Neuronal stem cell (in vitro differentiated cells): ENCODE results near the gene BNIP5.

Source experiments
- DNase-seq: peaks from one replicate; pipeline ENCODE4 v3.0.0-alpha.2; 2013; ENCODE audit warnings: low spot score
- H2AFZ ChIP-seq: one replicate; pipeline ENCODE4 v1.6.1; 2013; ENCODE audit warnings: mild to moderate bottlenecking, low read length, inconsistent platforms
- H2AK5ac ChIP-seq: 2 replicates; pipeline ENCODE4 v1.6.1; 2013; ENCODE audit warnings: low read depth, mild to moderate bottlenecking, inconsistent platforms, low read length, moderate library complexity, mixed read lengths
- H2BK120ac ChIP-seq: 2 replicates; pipeline ENCODE4 v1.6.1; 2013; ENCODE audit warnings: low read depth, mild to moderate bottlenecking, inconsistent platforms, low read length, moderate library complexity, mixed read lengths
- H2BK12ac ChIP-seq: one replicate; pipeline ENCODE4 v1.6.1; 2013; ENCODE audit warnings: low read length, inconsistent platforms
- H2BK15ac ChIP-seq: 2 replicates; pipeline ENCODE4 v1.6.1; 2013; ENCODE audit warnings: mild to moderate bottlenecking, low read length, inconsistent platforms, mixed read lengths
- H2BK5ac ChIP-seq: one replicate; pipeline ENCODE4 v1.6.1; 2013; ENCODE audit warnings: inconsistent platforms, mild to moderate bottlenecking, low read length, moderate library complexity
- H3K14ac ChIP-seq: one replicate; pipeline ENCODE4 v1.6.1; 2013; ENCODE audit warnings: low read length, inconsistent platforms
- H3K18ac ChIP-seq: 2 replicates; pipeline ENCODE4 v1.6.1; 2013; ENCODE audit warnings: low read length, inconsistent platforms
- H3K23ac ChIP-seq: 2 replicates; pipeline ENCODE4 v1.6.1; 2013; ENCODE audit warnings: low read depth, mild to moderate bottlenecking, mixed read lengths, low read length, inconsistent platforms; ENCODE audit not compliant: poor library complexity
- H3K27ac ChIP-seq: replicated peaks from 3 replicates; pipeline ENCODE4 v1.5.1; 2013; ENCODE audit warnings: low read length, inconsistent platforms
- H3K27me3 ChIP-seq, 3 experiments: 2 replicates each; pipeline ENCODE4 v1.6.1; 2013; ENCODE audit warnings: low read length in 3 of 3, mild to moderate bottlenecking in 2 of 3, inconsistent platforms in 1 of 3, low read depth in 1 of 3, mixed read lengths in 1 of 3, moderate library complexity in 1 of 3; ENCODE audit not compliant: control insufficient read depth in 3 of 3, insufficient read depth in 3 of 3
- H3K36me3 ChIP-seq, 2 donors: replicated peaks in 1 of 2; 2 replicates each; pipeline ENCODE4 v1.6.1; 2013; ENCODE audit warnings: low read length in 2 of 2; ENCODE audit not compliant: control insufficient read depth in 2 of 2, insufficient read depth in 2 of 2
- H3K4ac ChIP-seq: 2 replicates; pipeline ENCODE4 v1.6.1; 2013; ENCODE audit warnings: inconsistent platforms, mild to moderate bottlenecking, low read length, moderate library complexity
- H3K4me1 ChIP-seq, 2 donors: 1 replicate in 1 of 2; 2 replicates in 1 of 2; pipeline ENCODE4 v1.6.1; 2013; ENCODE audit warnings: low read length in 2 of 2, low read depth in 1 of 2; ENCODE audit not compliant: control insufficient read depth in 2 of 2, insufficient read depth in 1 of 2
- H3K4me2 ChIP-seq: one replicate; pipeline ENCODE4 v1.6.1; 2013; ENCODE audit warnings: mild to moderate bottlenecking, low read length, inconsistent platforms; ENCODE audit not compliant: insufficient read depth, poor library complexity, severe bottlenecking
- H3K4me3 ChIP-seq, 2 donors: 2 replicates each; pipeline ENCODE4 v1.5.1; 2013; ENCODE audit warnings: low read length in 2 of 2, mild to moderate bottlenecking in 2 of 2, inconsistent platforms in 1 of 2, moderate library complexity in 1 of 2
- H3K79me1 ChIP-seq: one replicate; pipeline ENCODE4 v1.6.1; 2013; ENCODE audit warnings: low read depth, mild to moderate bottlenecking, inconsistent platforms, low read length, moderate library complexity
- H3K9ac ChIP-seq: one replicate; pipeline ENCODE4 v1.6.1; 2013; ENCODE audit warnings: mild to moderate bottlenecking, low read depth, low read length, inconsistent platforms; ENCODE audit not compliant: poor library complexity
- H3K9me3 ChIP-seq, 2 donors: replicated peaks in 1 of 2; 2 replicates each; pipeline versions ENCODE3 to v1.6.1; 2013; ENCODE audit warnings: low read length in 2 of 2, mild to moderate bottlenecking in 2 of 2, inconsistent platforms in 1 of 2, low read depth in 1 of 2, mixed read lengths in 1 of 2, moderate library complexity in 1 of 2; ENCODE audit not compliant: control insufficient read depth in 2 of 2, insufficient read depth in 1 of 2
- H4K8ac ChIP-seq: one replicate; pipeline ENCODE4 v1.6.1; 2013; ENCODE audit warnings: low read depth, mild to moderate bottlenecking, inconsistent platforms, low read length, moderate library complexity
- H4K91ac ChIP-seq: one replicate; pipeline ENCODE4 v1.6.1; 2013; ENCODE audit warnings: low read length, low read depth, mild to moderate bottlenecking, inconsistent platforms; ENCODE audit not compliant: poor library complexity
- WGBS, 2 donors: extraction: QIAGEN DNeasy Blood & Tissue Kit; methylation state at CpG; one replicate each; pipeline ENCODE4 v1.1.7; 2013; ENCODE audit warnings: missing lambda C conversion rate in 2 of 2, mixed read lengths in 1 of 2; ENCODE audit not compliant: insufficient read length in 2 of 2, insufficient replicate concordance in 1 of 2; ENCODE audit errors: extremely low coverage in 2 of 2; 5-methylcytosine and 5-hydroxymethylcytosine counted together

The BNIP5 gene

DNA sequence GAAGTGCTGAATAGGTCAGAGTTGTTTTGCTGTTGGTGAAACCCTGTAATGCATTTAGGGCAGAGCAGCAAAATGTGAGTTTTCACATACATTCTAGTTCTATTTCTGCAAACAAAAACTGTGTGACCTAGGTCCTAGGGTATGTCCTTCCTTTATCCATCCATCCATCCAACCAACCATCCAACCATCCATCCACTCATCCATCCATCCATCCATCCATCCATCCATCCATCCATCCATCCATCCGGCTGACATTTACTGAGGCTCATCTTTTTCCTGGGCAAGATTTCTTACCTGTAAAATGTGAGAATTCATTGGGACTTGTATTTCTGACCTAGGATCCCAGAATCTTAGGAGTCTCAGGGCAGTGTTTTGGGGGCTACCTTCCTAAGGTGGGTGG lies 52.3 kb downstream of the BNIP5 start:
- Histone ChIP-seq H2BK12ac (no peak overlapping the region), H4K91ac (no peak overlapping the region), H2BK120ac (no peak overlapping the region), H3K18ac (no peak overlapping the region), H3K9ac (no peak overlapping the region), H3K4me1 (peaks cover 2 to 8% of the 10 kb centered on the region in 2 donors), H3K36me3 (no peaks in the 10 kb centered on the region), H2BK15ac (no peak overlapping the region), H3K4me2 (no peak overlapping the region), H3K27me3 (peaks cover 0 to 37% (median 0%) of the 10 kb centered on the region in 3 experiments), H3K79me1 (no peaks in the 10 kb centered on the region), H2AFZ (no peak overlapping the region), H2BK5ac (no peak overlapping the region), H3K14ac (no peak overlapping the region), H3K4me3 (no peak overlapping the region), H3K27ac (no peak overlapping the region), H2AK5ac (no peak overlapping the region), H3K23ac (no peak overlapping the region), H3K9me3 (no peaks in the 10 kb centered on the region), H4K8ac (no peak overlapping the region), H3K4ac (no peak overlapping the region)
- no peak for DNase-seq
- no CpG with 5 or more reads among the region's 1 CpG for WGBS, 2 donors

DNA sequence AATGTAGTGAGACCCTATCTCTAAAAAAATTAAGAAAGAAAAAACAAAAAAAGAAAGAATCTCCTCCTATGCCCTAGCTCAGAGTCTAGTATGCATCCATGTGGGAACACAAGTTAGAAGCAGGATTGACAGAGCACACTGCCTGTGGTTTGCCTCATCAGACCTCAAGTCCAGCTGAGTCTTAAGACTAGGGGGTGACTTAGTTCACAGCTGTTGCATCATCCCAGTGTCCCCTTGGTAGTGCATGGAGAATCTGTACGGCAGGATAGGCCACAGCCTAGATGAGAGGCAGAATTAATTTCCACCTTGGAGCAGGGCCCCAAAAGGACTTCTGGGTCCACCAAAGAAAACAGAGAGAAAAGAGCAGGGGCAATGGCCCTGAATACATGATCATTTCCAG lies 53.1 kb downstream of the BNIP5 start:
- Histone ChIP-seq H3K23ac (no peak overlapping the region), H3K27me3 (peaks cover 0 to 37% (median 0%) of the 10 kb centered on the region in 3 experiments), H3K14ac (no peak overlapping the region), H2BK12ac (no peak overlapping the region), H3K27ac (no peak overlapping the region), H2BK5ac (no peak overlapping the region), H3K4me1 (peaks cover 0 to 8% of the 10 kb centered on the region in 2 donors), H3K9me3 (no peaks in the 10 kb centered on the region), H4K91ac (no peak overlapping the region), H3K9ac (no peak overlapping the region), H2AFZ (no peak overlapping the region), H3K79me1 (no peaks in the 10 kb centered on the region), H3K4me2 (no peak overlapping the region), H3K36me3 (no peaks in the 10 kb centered on the region), H3K4me3 (no peak overlapping the region), H2AK5ac (no peak overlapping the region), H4K8ac (no peak overlapping the region), H3K4ac (no peak overlapping the region), H2BK120ac (no peak overlapping the region), H2BK15ac (no peak overlapping the region), H3K18ac (no peak overlapping the region)
- DNase-seq = no peak
- no CpG with 5 or more reads among the region's 1 CpG for whole genome bisulfite sequencing, 2 donors

DNA sequence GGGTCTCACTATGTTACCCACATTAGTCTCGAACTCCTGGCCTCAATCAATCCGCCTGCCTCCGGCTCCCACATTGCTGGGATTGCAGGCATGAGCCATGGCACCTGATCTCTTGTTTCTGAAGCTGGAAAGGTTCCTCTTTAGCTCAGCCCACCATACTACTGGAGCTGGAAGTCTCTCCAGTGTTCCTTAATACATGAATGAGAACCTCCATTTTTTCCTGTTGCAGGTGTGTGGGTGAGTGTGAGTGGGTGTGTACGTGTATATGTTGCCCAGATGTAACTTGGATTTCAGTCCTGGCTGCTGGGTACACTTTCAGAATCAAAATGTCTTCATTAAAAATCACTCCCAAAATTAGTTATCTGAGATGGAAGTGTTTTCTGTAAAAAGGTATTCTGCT lies 55.7 kb downstream of the BNIP5 start:
- Histone ChIP-seq H3K4me2 (no peak overlapping the region), H3K27ac (no peak overlapping the region), H2BK12ac (no peak overlapping the region), H3K9me3 (no peaks in the 10 kb centered on the region), H3K18ac (no peak overlapping the region), H2BK120ac (no peak overlapping the region), H3K79me1 (no peaks in the 10 kb centered on the region), H2BK5ac (no peak overlapping the region), H2AK5ac (no peak overlapping the region), H3K9ac (no peak overlapping the region), H2AFZ (no peak overlapping the region), H3K4ac (no peak overlapping the region), H3K4me1 (peaks cover 0 to 8% of the 10 kb centered on the region in 2 donors), H3K14ac (no peak overlapping the region), H2BK15ac (no peak overlapping the region), H3K4me3 (no peak overlapping the region), H3K23ac (no peak overlapping the region), H4K91ac (no peak overlapping the region), H4K8ac (no peak overlapping the region), H3K36me3 (no peaks in the 10 kb centered on the region), H3K27me3 (peaks cover 0 to 38% (median 0%) of the 10 kb centered on the region in 3 experiments)
- no CpG with 5 or more reads among the region's 4 CpGs for WGBS, 2 donors
- no peak for DNase-seq

DNA sequence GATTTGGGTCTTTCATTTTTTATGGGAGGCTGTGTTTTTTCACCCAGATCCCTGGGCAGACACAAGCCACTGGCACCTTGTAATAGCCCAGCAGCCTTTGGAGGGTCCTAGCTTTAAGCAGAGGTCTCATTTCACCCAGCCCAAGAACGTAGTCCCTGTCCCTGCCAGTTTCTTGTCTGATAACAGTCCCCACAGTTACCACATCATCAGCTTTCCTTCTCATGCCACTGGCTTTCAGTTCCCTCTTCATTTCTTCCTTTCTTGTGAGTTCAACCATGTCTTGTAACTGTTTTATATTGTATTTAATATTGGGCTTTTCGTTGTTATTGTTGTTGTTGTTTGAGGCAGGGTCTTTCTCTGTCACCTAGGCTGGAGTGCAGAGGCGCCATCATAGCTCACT lies 56.2 kb downstream of the BNIP5 start:
- H3K79me1 ChIP-seq = no peaks in the 10 kb centered on the region
- DNase-seq = no peak
- no peak overlapping the region for H2BK12ac ChIP-seq
- H3K9ac ChIP-seq = no peak overlapping the region
- H3K18ac ChIP-seq = no peak overlapping the region
- H3K36me3 ChIP-seq = no peaks in the 10 kb centered on the region
- H3K4me3 ChIP-seq = no peak overlapping the region
- H3K4me2 ChIP-seq = no peak overlapping the region
- no peaks in the 10 kb centered on the region for H3K9me3 ChIP-seq
- no peak overlapping the region for H3K23ac ChIP-seq
- WGBS, 2 donors = no CpG with 5 or more reads among the region's 3 CpGs
- no peak overlapping the region for H3K14ac ChIP-seq
- H4K8ac ChIP-seq = no peak overlapping the region
- H2AFZ ChIP-seq = no peak overlapping the region
- H3K4me1 ChIP-seq = peaks cover 0 to 5% of the 10 kb centered on the region in 2 donors
- H3K4ac ChIP-seq = no peak overlapping the region
- no peak overlapping the region for H4K91ac ChIP-seq
- peaks cover 0 to 33% (median 0%) of the 10 kb centered on the region in 3 experiments for H3K27me3 ChIP-seq
- no peak overlapping the region for H2AK5ac ChIP-seq
- no peak overlapping the region for H2BK5ac ChIP-seq
- no peak overlapping the region for H2BK120ac ChIP-seq
- H2BK15ac ChIP-seq = no peak overlapping the region
- no peak overlapping the region for H3K27ac ChIP-seq
